ENCODE measurements around the gene MBP. TPM values are rescaled to one million over a fixed set of nuclear protein-coding genes. Genes with fewer than 3 reads are reported as not detected.

Gene MBP
- total and polyA plus RNA-seq, 2 donors (not counting 3 experiments of a cell fraction or from before 2014, with no cell fraction given): 1.7 to 2.3 TPM

GRCh38 chr18:76993573-76993972 lies 139.0 kb downstream of the MBP start:
- Histone ChIP-seq H3K4me3 (replicated peaks in 1 of 3; ENCODE audit: insufficient read depth in 1 of 3, low read depth in 1 of 3, low read length in 3 of 3) (no peak overlapping the region), H3K79me2 (ENCODE audit: control insufficient read depth, insufficient read depth, low read length) (no peaks in the 10 kb centered on the region), H2AFZ (ENCODE audit: low read depth, low read length) (no peak overlapping the region), H3K4me2 (ENCODE audit: insufficient read depth, low read length) (no peak overlapping the region), H4K20me1 (replicated peaks; ENCODE audit: control insufficient read depth, extremely low read depth, insufficient read depth, low read length) (no peaks in the 10 kb centered on the region), H3K9me3 (replicated peaks; ENCODE audit: control insufficient read depth, insufficient read depth, low read length) (no peaks in the 10 kb centered on the region), H3K27ac (ENCODE audit: insufficient read depth, low read depth, low read length) (no peak overlapping the region), H3K9ac (replicated peaks; ENCODE audit: extremely low read depth, insufficient read depth, low read length) (no peak overlapping the region), H3K9me1 (replicated peaks; ENCODE audit: control insufficient read depth, extremely low read depth, insufficient read depth, low read length) (no peaks in the 10 kb centered on the region), H3K27me3 (ENCODE audit: control insufficient read depth in 2 of 2, insufficient read depth in 2 of 2, low read length in 2 of 2) (peaks cover 4 to 15% of the 10 kb centered on the region in 2 experiments), H3K36me3 (ENCODE audit: control insufficient read depth in 2 of 2, extremely low read depth in 1 of 2, insufficient read depth in 2 of 2, low read length in 2 of 2) (no peaks in the 10 kb centered on the region), H3K4me1 (ENCODE audit: control insufficient read depth, extremely low read depth, insufficient read depth, low read length) (no peaks in the 10 kb centered on the region)
- ChIA-PET POLR2A (no interaction called here), CTCF (no interaction called here)
- FAIRE-seq: no peak
- no peak for DNase-seq (ENCODE audit: low read depth, low spot score)
- intact Hi-C loops (cut with micrococcal nuclease): no loop called here
- dilution Hi-C loops (cut with MboI; ENCODE audit: extremely low pct_ligation_motif_present, low sequenced_read_pairs): no loop called here
- TF ChIP-seq MYC (IDR thresholded peaks at IDR 0.05; ENCODE audit: low read depth, low read length) (no peak), GATA2 (IDR thresholded peaks at IDR 0.05; ENCODE audit: insufficient read depth, insufficient read length, low read depth, low read length) (no peak), MAX (IDR thresholded peaks at IDR 0.05; ENCODE audit: insufficient read depth, insufficient read length) (no peak), JUN (IDR thresholded peaks at IDR 0.05; ENCODE audit: borderline replicate concordance, insufficient read depth, insufficient read length, low read depth) (no peak), CTCF (IDR thresholded peaks at IDR 0.05; ENCODE audit: extremely low read depth in 1 of 2, insufficient read depth in 1 of 2, low read depth in 1 of 2, low read length in 2 of 2) (no peak)
- BruUV-seq (replicated peaks): no TSS peak

- Histone ChIP-seq H2AFZ (ENCODE audit: low read depth, low read length) (no peak overlapping the region), H3K4me2 (ENCODE audit: insufficient read depth, low read length) (no peak overlapping the region), H3K79me2 (ENCODE audit: control insufficient read depth, insufficient read depth, low read length) (no peaks in the 10 kb centered on the region), H3K9me1 (replicated peaks; ENCODE audit: control insufficient read depth, extremely low read depth, insufficient read depth, low read length) (no peaks in the 10 kb centered on the region), H3K4me1 (ENCODE audit: control insufficient read depth, extremely low read depth, insufficient read depth, low read length) (no peaks in the 10 kb centered on the region), H3K9ac (replicated peaks; ENCODE audit: extremely low read depth, insufficient read depth, low read length) (no peak overlapping the region), H3K9me3 (replicated peaks; ENCODE audit: control insufficient read depth, insufficient read depth, low read length) (no peaks in the 10 kb centered on the region), H3K4me3 (replicated peaks in 1 of 3; ENCODE audit: insufficient read depth in 1 of 3, low read depth in 1 of 3, low read length in 3 of 3) (no peak overlapping the region), H3K36me3 (ENCODE audit: control insufficient read depth in 2 of 2, extremely low read depth in 1 of 2, insufficient read depth in 2 of 2, low read length in 2 of 2) (no peaks in the 10 kb centered on the region), H4K20me1 (replicated peaks; ENCODE audit: control insufficient read depth, extremely low read depth, insufficient read depth, low read length) (no peaks in the 10 kb centered on the region), H3K27me3 (ENCODE audit: control insufficient read depth in 2 of 2, insufficient read depth in 2 of 2, low read length in 2 of 2) (peaks cover 4 to 15% of the 10 kb centered on the region in 2 experiments), H3K27ac (ENCODE audit: insufficient read depth, low read depth, low read length) (no peak overlapping the region)
- dilution Hi-C loops (cut with MboI; ENCODE audit: extremely low pct_ligation_motif_present, low sequenced_read_pairs): no loop called here
- FAIRE-seq (no peak), DNase-seq (ENCODE audit: low read depth, low spot score) (no peak)
- CTCF ChIA-PET: interaction anchor here (1.1 to 1.2 kb wide), 3 partner anchors 7 to 219 kb away, joined by 3 to 6 read pairs (median 3); no protein-coding TSS in a partner anchor
- intact Hi-C loops (cut with micrococcal nuclease): no loop called here
- POLR2A ChIA-PET: no interaction called here
- no TSS peak for BruUV-seq (replicated peaks)
- TF ChIP-seq JUN (IDR thresholded peaks at IDR 0.05; ENCODE audit: borderline replicate concordance, insufficient read depth, insufficient read length, low read depth) (no peak), GATA2 (IDR thresholded peaks at IDR 0.05; ENCODE audit: insufficient read depth, insufficient read length, low read depth, low read length) (no peak), POLR2AphosphoS5 (IDR thresholded peaks at IDR 0.05; ENCODE audit: insufficient read depth, low read depth, low read length) (no peak), EZH2 (IDR thresholded peaks at IDR 0.05; ENCODE audit: borderline replicate concordance, low read depth, low read length, severe bottlenecking) (no peak), MAX (IDR thresholded peaks at IDR 0.05; ENCODE audit: insufficient read depth, insufficient read length) (no peak), POLR2A (IDR thresholded peaks at IDR 0.05; ENCODE audit: low read depth, low read length) (no peak), CTCF (IDR thresholded peaks at IDR 0.05; ENCODE audit: extremely low read depth in 1 of 2, insufficient read depth in 1 of 2, low read depth in 1 of 2, low read length in 2 of 2) (no peak), FOS (IDR thresholded peaks at IDR 0.05; ENCODE audit: borderline replicate concordance, insufficient read depth, low read length) (no peak), MYC (IDR thresholded peaks at IDR 0.05; ENCODE audit: low read depth, low read length) (no peak)
These were observed 139.5 kb downstream of the MBP start for GRCh38 chr18:76993085-76993382.

Data from endothelial cell of umbilical vein (primary cell).